Measurements from ENCODE around the gene PUM1. TPM values are rescaled to one million over a fixed set of nuclear protein-coding genes. Genes with fewer than 3 reads are reported as not detected.

PUM1 gene
- total and polyA plus RNA-seq, 2 donors (not counting 3 experiments of a cell fraction or from before 2014, with no cell fraction given) = 94.7 to 124 TPM

GRCh38 chr1:31007462-31007991 is 58.0 kb downstream of the PUM1 start:
- ChIA-PET POLR2A (interaction anchor here (0.6 kb wide), 1 partner anchor 31 kb away, joined by 5 read pairs; no protein-coding TSS in a partner anchor), CTCF (interaction anchor here (1.0 to 2.1 kb wide), 7 partner anchors 9 to 206 kb away, joined by 3 to 6 read pairs (median 4); no protein-coding TSS in a partner anchor)
- Histone ChIP-seq H3K9me3 (replicated peaks; ENCODE audit: control insufficient read depth, insufficient read depth, low read length) (no peaks in the 10 kb centered on the region), H3K36me3 (ENCODE audit: control insufficient read depth in 2 of 2, extremely low read depth in 1 of 2, insufficient read depth in 2 of 2, low read length in 2 of 2) (peaks cover 6 to 13% of the 10 kb centered on the region in 2 experiments), H2AFZ (ENCODE audit: low read depth, low read length) (no peak overlapping the region), H4K20me1 (replicated peaks; ENCODE audit: control insufficient read depth, extremely low read depth, insufficient read depth, low read length) (peaks cover 16% of the 10 kb centered on the region), H3K4me1 (ENCODE audit: control insufficient read depth, extremely low read depth, insufficient read depth, low read length) (peaks cover 19% of the 10 kb centered on the region), H3K4me3 (replicated peaks in 1 of 3; ENCODE audit: insufficient read depth in 1 of 3, low read depth in 1 of 3, low read length in 3 of 3) (no peak overlapping the region), H3K9ac (replicated peaks; ENCODE audit: extremely low read depth, insufficient read depth, low read length) (no peak overlapping the region), H3K79me2 (ENCODE audit: control insufficient read depth, insufficient read depth, low read length) (peaks cover 99% of the 10 kb centered on the region), H3K9me1 (replicated peaks; ENCODE audit: control insufficient read depth, extremely low read depth, insufficient read depth, low read length) (no peaks in the 10 kb centered on the region), H3K27me3 (ENCODE audit: control insufficient read depth in 2 of 2, insufficient read depth in 2 of 2, low read length in 2 of 2) (no peaks in the 10 kb centered on the region), H3K4me2 (ENCODE audit: insufficient read depth, low read length) (peak overlapping the region; percentile 66), H3K27ac (ENCODE audit: insufficient read depth, low read depth, low read length) (peak overlapping the region; percentile 26)
- FAIRE-seq = peak; percentile 55
- BruUV-seq (replicated peaks) = no TSS peak
- dilution Hi-C loops (cut with MboI; ENCODE audit: extremely low pct_ligation_motif_present, low sequenced_read_pairs) = no loop called here
- intact Hi-C loops (cut with micrococcal nuclease) = loop anchor here (2.0 kb wide), 1 partner anchor 57 kb away; the partner anchor contains the start of gene PUM1
- peak; percentile 74 for DNase-seq (ENCODE audit: low read depth, low spot score)
- TF ChIP-seq MAX (IDR thresholded peaks at IDR 0.05; ENCODE audit: insufficient read depth, insufficient read length) (no peak), MYC (IDR thresholded peaks at IDR 0.05; ENCODE audit: low read depth, low read length) (no peak), JUN (IDR thresholded peaks at IDR 0.05; ENCODE audit: borderline replicate concordance, insufficient read depth, insufficient read length, low read depth) (no peak), FOS (IDR thresholded peaks at IDR 0.05; ENCODE audit: borderline replicate concordance, insufficient read depth, low read length) (no peak), GATA2 (IDR thresholded peaks at IDR 0.05; ENCODE audit: insufficient read depth, insufficient read length, low read depth, low read length) (no peak), POLR2A (IDR thresholded peaks at IDR 0.05; ENCODE audit: low read depth, low read length) (no peak), POLR2AphosphoS5 (IDR thresholded peaks at IDR 0.05; ENCODE audit: insufficient read depth, low read depth, low read length) (no peak), CTCF (IDR thresholded peaks at IDR 0.05; ENCODE audit: extremely low read depth in 1 of 2, insufficient read depth in 1 of 2, low read depth in 1 of 2, low read length in 2 of 2) (no peak), EZH2 (IDR thresholded peaks at IDR 0.05; ENCODE audit: borderline replicate concordance, low read depth, low read length, severe bottlenecking) (no peak)
